Mucosa of rectum (tissue), 2 donors: Measurements from ENCODE around the gene PTGES3.
"Not testable (repeated sequence)": the region's sequence is repeated elsewhere in the genome, so short reads cannot be mapped to it uniquely, and the experiment has no call there.

Source experiments
- H3K27ac ChIP-seq, 2 donors: one replicate each; pipeline ENCODE4 v1.7.0; 2013; ENCODE audit warnings: inconsistent platforms in 2 of 2, low read depth in 2 of 2, low read length in 2 of 2
- H3K27me3 ChIP-seq, 2 donors: one replicate each; pipeline ENCODE4 v1.7.0; 2013; ENCODE audit warnings: low read length in 2 of 2; ENCODE audit not compliant: control insufficient read depth in 2 of 2, insufficient read depth in 2 of 2
- H3K36me3 ChIP-seq, 2 donors: one replicate each; pipeline ENCODE4 v1.7.0; 2013; ENCODE audit warnings: low read length in 2 of 2; ENCODE audit not compliant: control insufficient read depth in 2 of 2, insufficient read depth in 2 of 2
- H3K4me1 ChIP-seq, 2 donors: one replicate each; pipeline ENCODE4 v1.7.0; 2013; ENCODE audit warnings: low read length in 2 of 2, mild to moderate bottlenecking in 1 of 2; ENCODE audit not compliant: control insufficient read depth in 2 of 2, insufficient read depth in 2 of 2
- H3K4me3 ChIP-seq, 2 donors: one replicate each; pipeline ENCODE4 v1.7.0; 2013; ENCODE audit warnings: low read length in 2 of 2
- H3K9ac ChIP-seq, 2 donors: one replicate each; pipeline ENCODE4 v1.7.0; 2013; ENCODE audit warnings: low read length in 2 of 2, low read depth in 1 of 2, mild to moderate bottlenecking in 1 of 2
- H3K9me3 ChIP-seq, 2 donors: one replicate each; pipeline ENCODE4 v1.7.0; 2013; ENCODE audit warnings: low read length in 2 of 2; ENCODE audit not compliant: control insufficient read depth in 2 of 2
- donor health status: healthy.
- donor health status: Normal muscosa, but diverticular disease.

The PTGES3 gene, protein sequence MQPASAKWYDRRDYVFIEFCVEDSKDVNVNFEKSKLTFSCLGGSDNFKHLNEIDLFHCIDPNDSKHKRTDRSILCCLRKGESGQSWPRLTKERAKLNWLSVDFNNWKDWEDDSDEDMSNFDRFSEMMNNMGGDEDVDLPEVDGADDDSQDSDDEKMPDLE

DNA sequence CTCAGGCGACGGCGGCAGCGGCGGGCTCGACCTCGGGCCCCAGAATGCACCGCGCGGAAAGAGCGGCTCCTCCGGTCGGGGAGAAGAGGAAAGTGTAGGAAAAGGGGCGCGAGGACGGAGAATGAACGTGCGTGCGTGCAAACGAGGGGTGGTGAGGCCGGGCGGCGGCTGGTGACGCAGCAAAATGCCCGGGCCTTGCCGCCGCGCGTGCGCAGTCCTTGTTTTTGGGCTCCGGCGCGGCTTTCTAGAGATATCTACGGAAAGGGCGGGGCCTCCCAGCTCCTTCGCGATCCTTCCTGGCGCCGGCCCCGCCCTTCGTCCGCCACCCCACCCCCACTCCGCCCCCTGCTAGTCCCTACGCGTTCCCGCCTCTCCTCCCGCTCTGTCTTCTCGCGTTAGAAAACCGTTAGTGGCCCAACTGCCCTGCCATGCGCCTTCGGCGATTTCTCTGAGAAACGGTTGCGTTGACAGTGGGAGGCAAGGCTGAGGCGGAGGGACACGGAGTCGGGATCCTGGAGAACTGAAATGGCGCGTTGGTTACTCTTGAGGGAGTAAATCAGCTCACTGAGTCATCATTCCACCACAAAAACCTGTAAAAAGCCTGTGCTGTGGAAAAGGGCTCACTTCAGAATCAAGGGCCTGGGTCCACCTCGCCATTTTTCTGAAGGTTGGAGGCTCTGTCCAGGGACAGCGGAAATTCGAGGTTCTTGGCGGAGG is at the start of gene PTGES3:
Gene PTGES3, minus strand, starts transcription at position 156 of the 717 bp plus-strand sequence. CDS start 285 bp downstream, outside the sequence.
- Histone ChIP-seq H3K27me3 (no peaks in the 10 kb centered on the region), H3K36me3 (no peaks in the 10 kb centered on the region), H3K27ac (peak within 1 kb of the TSS; percentile 99 to 100), H3K4me1 (peaks cover 9 to 10% of the 10 kb centered on the region in 2 donors), H3K9ac (peak within 1 kb of the TSS; percentile 98 to 100), H3K9me3 (no peaks in the 10 kb centered on the region), H3K4me3 (peak within 1 kb of the TSS; percentile 96 to 98)

DNA sequence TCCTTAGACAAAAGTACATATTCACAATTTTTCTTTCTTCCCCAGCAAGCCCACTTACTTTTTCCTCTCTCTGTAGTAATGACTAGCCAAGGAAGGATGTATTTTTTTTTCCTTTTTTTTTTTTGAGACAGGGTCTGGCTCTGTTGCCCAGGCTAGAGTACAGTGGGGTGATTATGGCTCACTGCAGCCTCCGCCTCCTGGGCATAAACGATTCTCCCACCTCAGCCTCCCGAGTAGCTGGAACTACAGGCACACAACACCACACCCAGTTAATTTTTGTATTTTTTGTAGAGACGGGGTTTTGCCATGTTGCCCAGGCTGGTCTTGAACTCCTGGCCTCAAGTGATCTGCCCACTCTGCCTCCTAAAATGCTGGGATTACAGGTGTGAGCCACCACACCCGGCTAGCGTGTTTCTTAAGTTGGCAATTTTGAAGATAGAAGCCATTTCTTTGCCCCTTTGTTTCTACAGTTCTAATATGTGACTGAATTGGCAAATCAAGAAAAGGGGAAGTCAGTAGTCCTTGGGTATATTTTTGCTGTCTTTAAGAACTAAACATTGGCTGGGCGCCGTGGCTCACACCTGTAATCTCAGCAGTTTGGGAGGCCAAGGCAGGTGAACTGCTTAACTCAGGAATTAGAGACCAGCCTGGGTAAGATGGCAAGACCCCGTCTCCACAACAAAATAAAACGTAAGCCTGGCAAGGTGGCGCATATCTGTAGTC is 40.2 kb upstream of the PTGES3 start:
- Histone ChIP-seq H3K4me1 (peaks cover 7 to 8% of the 10 kb centered on the region in 2 donors), H3K36me3 (no peaks in the 10 kb centered on the region), H3K9ac (no peak overlapping the region), H3K27ac (no peak overlapping the region), H3K27me3 (no peaks in the 10 kb centered on the region), H3K4me3 (no peak overlapping the region), H3K9me3 (no peaks in the 10 kb centered on the region)

DNA sequence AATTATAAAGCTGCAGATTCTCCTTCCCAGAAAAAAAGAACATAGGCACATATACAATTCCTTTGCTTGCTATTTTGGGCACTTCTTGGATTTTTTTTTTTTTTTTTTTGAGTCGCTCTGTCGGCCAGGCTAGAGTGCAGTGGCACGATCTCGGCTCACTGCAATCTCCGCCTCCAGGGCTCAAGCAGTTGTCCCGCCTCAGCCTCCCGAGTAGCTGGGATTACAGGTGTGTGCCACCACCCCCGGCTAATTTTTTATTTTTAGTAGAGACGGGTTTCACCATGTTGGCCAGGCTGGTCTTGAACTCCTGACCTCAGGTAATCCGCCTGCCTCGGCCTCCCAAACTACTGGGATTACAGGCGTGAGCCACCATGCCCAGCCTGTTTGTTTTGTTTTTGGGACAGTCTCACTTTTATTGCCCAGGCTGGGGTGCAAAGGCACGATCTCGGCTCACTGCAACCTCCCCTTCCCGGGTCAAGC is 38.2 kb upstream of the PTGES3 start:
- not testable (repeated sequence) for H3K27me3 ChIP-seq, H3K9me3 ChIP-seq, H3K36me3 ChIP-seq
- peak overlapping the region in 1 of 2 donors; percentile 99 for H3K9ac ChIP-seq
- H3K4me3 ChIP-seq: peak overlapping the region in 1 of 2 donors; percentile 96
- peak overlapping the region; percentile 88 to 93 for H3K27ac ChIP-seq
- peaks cover 26 to 29% of the 10 kb centered on the region in 2 donors for H3K4me1 ChIP-seq

DNA sequence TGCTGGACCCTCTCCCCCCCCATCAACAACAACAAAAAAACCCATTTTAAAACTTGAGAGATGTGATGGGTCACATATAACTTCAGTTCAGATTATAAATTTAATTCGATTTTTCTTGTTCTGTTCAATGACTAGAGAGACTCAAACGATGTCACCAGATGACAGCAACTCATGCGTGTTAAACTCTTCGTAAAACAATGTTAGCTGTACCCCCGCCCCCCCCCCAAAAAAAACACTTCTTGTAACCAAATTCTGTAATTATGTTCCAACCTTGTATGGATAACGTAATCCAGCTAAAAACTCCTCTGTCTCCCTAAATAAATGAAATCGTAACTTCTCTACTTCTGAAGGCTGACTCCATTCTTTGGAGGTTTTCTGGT is 37.6 kb upstream of the PTGES3 start:
- Histone ChIP-seq H3K27me3 (no peaks in the 10 kb centered on the region), H3K9ac (peak overlapping the region; percentile 66 to 99), H3K36me3 (peaks cover 2 to 13% of the 10 kb centered on the region in 2 donors), H3K4me3 (peak overlapping the region; percentile 96 to 99), H3K27ac (peak overlapping the region; percentile 88 to 93), H3K4me1 (peaks cover 30 to 34% of the 10 kb centered on the region in 2 donors), H3K9me3 (no peaks in the 10 kb centered on the region)

DNA sequence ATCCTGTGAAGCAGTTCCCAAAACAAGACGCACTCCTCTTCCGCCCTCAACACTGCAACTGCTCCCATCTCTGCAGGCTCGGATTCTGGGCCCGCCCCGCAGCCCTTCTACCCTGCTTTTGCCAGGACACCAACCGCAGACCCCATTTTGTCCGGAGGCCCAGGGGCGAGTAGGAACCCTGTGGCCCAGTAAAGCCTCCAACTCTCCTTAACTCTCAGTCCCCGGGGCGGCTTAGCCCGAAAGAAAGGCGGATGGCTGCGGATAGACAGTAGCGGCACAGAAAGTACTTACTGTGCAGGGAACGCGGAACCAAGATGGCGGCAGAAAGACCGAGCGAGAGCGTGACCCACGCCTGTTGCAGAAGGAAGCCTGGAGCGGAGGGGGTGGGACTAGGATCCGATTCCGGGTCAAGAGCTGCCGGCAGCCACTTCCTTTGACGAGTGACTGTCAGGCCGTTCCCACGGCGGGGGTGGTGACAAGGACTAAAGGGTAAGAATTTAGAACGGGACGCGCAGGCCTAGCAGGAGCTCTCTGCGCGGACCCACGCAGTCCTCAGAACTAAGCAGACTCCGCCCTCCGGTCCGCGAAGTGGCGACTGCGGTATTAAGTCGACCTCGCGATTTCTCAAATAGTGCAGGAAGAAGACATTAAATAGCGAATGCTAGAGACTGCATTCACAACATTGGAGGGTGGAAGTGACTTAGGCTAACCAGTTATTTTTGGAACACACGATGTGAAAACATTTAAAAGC is 37.1 kb upstream of the PTGES3 start, which contains the start of gene NACA:
Gene NACA, minus strand, starts transcription at position 328 of the 751 bp plus-strand sequence. CDS start 778 bp downstream, outside the sequence.
- Histone ChIP-seq H3K9ac (peak within 1 kb of the TSS; percentile 99), H3K27ac (peak within 1 kb of the TSS; percentile 88 to 93), H3K4me3 (peak within 1 kb of the TSS; percentile 96 to 99), H3K27me3 (no peaks in the 10 kb centered on the region), H3K36me3 (peaks cover 8 to 16% of the 10 kb centered on the region in 2 donors), H3K9me3 (no peaks in the 10 kb centered on the region), H3K4me1 (peaks cover 30 to 36% of the 10 kb centered on the region in 2 donors)

DNA sequence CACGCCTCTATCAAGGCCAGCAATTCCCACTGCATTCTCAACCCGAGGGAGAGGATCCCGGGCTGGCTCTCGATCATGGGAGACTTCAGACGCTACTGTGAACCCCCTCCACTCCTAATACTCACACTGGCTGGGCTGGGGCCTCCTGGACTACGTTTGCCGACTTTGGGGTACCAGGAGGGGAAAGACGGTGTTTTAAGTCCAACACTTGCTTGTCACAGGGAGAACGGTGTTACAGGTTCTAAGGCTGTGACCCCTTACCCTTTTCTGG is 36.6 kb upstream of the PTGES3 start:
- peaks cover 13 to 21% of the 10 kb centered on the region in 2 donors for H3K36me3 ChIP-seq
- H3K9ac ChIP-seq: peak overlapping the region; percentile 99
- H3K27ac ChIP-seq: peak overlapping the region; percentile 88 to 93
- H3K27me3 ChIP-seq: no peaks in the 10 kb centered on the region
- H3K9me3 ChIP-seq: no peaks in the 10 kb centered on the region
- H3K4me1 ChIP-seq: peaks cover 30 to 36% of the 10 kb centered on the region in 2 donors
- H3K4me3 ChIP-seq: peak overlapping the region; percentile 96 to 99

DNA sequence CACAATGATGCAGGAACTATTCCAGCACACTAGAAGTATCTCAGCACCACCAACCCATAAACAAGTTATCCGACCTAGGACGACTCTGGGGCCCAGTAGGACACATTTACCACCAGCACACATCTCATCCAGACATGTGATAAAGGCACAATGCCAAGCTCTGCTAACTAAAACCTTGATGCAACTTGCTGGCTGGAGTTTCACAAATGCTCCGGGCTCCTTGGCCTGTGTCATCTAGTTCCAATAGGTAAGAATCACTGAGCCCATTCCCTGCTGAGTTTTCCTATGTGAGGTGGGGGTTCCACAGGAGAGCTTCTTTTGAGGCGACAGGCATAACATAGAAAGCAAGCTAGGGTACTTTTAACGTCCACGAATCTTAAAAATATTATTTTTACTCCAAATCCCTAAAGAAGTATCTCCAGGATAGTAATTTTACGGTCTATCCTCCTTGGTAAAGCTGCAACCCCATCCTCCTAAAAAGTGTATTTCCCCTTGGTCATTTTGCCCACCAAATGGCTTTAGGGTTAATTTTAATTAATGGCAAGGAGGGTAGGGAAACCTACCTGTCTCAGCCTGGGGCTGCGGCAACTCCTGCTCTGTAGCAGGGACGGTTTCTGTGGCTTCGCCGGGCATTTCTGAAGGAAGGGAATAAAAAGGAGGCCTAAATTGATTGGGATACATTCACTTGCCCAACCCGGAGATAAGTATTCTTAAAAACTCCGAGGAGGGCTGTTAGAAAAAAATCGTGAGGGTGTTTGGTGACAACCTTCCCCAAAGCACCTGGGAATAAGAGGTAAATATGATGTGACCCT is 36.0 kb upstream of the PTGES3 start:
- Histone ChIP-seq H3K4me3 (peak overlapping the region; percentile 96 to 99), H3K4me1 (peaks cover 30 to 36% of the 10 kb centered on the region in 2 donors), H3K27ac (peak overlapping the region; percentile 88 to 93), H3K9ac (peak overlapping the region; percentile 99), H3K9me3 (no peaks in the 10 kb centered on the region), H3K36me3 (peaks cover 18 to 27% of the 10 kb centered on the region in 2 donors), H3K27me3 (no peaks in the 10 kb centered on the region)

DNA sequence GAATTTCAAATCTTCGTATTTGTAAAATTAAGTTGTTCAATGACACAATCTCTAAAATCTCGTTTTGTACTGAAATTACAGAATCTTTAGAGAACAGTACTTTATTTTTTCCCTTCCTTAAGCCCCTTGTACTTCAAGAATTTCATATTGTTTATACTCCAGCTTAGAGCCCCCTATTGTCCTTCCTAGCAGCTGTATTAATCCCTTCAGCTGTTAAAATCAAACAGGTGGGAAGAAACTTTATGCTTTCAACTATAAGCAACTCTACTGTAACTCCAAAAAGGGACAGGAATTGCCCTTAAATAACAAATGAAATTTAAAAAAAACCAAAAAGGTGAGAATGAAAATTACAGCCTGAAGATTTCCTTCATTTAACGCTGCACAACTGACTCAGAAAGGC is 35.3 kb upstream of the PTGES3 start:
- H3K4me1 ChIP-seq: peaks cover 32 to 36% of the 10 kb centered on the region in 2 donors
- peaks cover 20 to 32% of the 10 kb centered on the region in 2 donors for H3K36me3 ChIP-seq
- H3K9ac ChIP-seq: peak overlapping the region; percentile 99
- H3K9me3 ChIP-seq: no peaks in the 10 kb centered on the region
- peak overlapping the region; percentile 96 to 99 for H3K4me3 ChIP-seq
- peak overlapping the region; percentile 88 to 93 for H3K27ac ChIP-seq
- no peaks in the 10 kb centered on the region for H3K27me3 ChIP-seq

DNA sequence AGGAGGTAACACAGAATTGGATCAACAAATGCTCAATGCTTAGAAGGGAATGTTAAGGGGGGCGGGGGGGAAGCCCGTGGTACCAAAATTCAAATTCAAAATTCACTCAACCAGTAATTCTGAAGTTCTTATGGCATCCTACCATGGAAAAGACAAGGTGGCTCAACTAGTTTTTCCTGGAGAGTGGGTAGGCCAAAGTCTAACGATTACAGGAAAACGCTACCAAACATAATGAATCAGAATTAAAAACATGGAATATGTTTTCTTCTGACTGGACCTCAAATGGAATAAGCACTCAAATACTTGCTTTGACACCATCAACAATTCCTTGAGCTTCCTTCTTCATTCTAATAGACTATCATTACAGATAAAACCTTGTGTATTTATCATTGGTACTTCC is 34.7 kb upstream of the PTGES3 start:
- Histone ChIP-seq H3K4me3 (peak overlapping the region; percentile 96 to 99), H3K9ac (no peak overlapping the region), H3K9me3 (no peaks in the 10 kb centered on the region), H3K4me1 (peaks cover 32 to 36% of the 10 kb centered on the region in 2 donors), H3K27ac (peak overlapping the region in 1 of 2 donors; percentile 11), H3K36me3 (peaks cover 20 to 32% of the 10 kb centered on the region in 2 donors), H3K27me3 (no peaks in the 10 kb centered on the region)
